NCI-H2196 (cell line): ENCODE data around the gene MATN3.
"Not testable (repeated sequence)": the region's sequence is repeated elsewhere in the genome, so short reads cannot be mapped to it uniquely, and the experiment has no call there.

Source experiments
- DNase-seq: peaks from one replicate; lab custom pipeline; 2025; ENCODE audit not compliant: unreplicated experiment; lab: John Stamatoyannopoulos, UW

Gene MATN3, protein sequence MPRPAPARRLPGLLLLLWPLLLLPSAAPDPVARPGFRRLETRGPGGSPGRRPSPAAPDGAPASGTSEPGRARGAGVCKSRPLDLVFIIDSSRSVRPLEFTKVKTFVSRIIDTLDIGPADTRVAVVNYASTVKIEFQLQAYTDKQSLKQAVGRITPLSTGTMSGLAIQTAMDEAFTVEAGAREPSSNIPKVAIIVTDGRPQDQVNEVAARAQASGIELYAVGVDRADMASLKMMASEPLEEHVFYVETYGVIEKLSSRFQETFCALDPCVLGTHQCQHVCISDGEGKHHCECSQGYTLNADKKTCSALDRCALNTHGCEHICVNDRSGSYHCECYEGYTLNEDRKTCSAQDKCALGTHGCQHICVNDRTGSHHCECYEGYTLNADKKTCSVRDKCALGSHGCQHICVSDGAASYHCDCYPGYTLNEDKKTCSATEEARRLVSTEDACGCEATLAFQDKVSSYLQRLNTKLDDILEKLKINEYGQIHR

DNA sequence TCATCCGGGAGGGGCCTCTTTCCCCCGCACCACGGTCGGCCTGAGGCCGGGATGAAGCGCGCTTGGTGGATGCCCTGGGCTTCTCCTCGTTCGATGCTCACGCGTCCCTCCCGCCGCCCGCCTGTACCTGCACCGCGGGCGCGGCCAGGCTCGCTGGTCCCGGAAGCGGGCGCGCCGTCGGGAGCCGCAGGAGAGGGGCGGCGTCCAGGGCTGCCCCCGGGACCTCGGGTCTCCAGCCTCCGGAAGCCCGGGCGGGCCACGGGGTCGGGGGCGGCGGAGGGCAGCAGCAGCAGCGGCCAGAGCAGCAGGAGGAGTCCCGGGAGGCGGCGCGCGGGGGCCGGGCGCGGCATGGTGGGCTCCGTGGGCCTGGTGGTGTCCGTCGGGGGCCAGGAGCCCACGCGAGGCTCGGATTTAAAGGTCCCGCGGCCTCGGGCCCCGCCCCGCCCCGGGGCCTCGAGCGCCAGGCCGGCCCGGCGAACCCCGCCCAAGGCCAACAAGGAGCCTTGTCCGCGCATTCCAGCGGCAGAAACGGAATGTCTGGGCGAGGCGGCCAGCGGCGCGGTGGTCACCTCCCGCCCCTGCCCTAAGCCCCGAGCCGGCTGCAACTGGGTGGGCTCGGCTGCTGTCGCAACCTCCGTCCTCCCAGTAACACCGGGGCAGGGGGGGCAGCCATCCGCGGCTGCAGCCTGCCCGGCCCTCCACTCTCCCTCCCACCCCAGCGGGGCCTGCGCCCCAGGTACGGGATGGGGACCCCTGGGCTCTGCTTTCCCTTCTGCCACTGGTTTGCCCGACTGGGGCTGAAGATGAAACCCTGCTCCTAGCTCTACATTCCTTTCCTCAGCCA, at the start of gene MATN3:
Gene MATN3 (minus strand): TSS at position 387 of the 844 bp plus-strand sequence. CDS start 37 bp downstream, at position 350.
- no peak for DNase-seq

DNA sequence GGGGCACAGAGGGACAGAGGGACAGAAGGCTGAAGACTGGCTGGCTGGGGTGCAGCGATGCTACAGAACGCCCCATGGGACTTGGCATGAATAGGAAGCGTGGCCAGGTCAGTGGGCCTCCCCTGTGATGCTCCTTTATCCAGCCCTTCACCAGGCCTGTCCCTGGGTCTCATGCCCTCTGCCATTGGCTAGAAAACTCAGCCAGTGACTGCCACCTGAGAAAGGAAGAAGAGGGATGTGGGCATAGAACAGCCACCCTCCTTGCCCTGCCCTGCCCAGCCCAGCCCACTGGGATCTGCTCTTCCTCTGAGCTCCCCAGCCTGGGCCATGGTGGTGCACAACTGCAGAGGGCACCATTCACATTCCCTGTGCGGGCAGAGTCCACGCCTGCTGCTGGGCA, 49.5 kb upstream of the MATN3 start:
- no peak for DNase-seq

DNA sequence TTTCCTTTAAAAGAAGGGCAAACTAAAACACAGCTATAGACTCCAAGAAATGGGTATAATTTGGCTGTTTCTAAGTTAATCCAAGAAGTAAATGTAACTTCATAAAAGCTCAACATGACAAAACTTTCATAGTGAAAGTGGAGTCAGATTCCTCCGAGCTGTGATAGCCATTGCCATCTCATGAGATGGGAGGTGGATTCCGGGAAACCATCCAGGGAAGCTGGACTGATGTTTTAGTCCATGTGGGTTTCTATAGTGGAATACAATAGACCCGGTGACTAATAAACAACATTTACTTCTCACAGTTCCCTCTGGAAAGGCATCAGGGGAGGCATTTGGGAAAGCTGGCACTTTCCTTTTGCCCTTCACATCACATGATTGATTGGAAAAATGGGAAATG, 49.0 kb upstream of the MATN3 start:
- DNase-seq = no peak

DNA sequence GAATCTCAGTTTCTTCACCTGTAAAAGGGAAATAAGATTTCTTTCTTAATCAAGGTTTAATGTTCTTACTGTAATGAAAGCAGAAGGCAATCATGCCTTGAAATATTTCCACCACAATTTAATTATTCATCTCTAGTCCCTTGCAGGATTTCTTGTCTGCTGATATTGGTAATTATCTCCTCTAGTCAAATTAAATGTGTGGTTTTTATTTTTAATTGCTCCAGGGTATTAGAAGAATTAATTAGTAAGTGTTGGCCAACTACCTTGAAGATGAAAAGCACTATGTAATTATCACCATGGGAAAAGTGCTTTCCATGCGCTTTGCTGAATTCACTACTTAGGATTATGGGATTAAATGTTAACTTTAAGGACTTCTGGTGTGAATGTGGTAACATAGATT, 47.6 kb upstream of the MATN3 start:
- DNase-seq = no peak

DNA sequence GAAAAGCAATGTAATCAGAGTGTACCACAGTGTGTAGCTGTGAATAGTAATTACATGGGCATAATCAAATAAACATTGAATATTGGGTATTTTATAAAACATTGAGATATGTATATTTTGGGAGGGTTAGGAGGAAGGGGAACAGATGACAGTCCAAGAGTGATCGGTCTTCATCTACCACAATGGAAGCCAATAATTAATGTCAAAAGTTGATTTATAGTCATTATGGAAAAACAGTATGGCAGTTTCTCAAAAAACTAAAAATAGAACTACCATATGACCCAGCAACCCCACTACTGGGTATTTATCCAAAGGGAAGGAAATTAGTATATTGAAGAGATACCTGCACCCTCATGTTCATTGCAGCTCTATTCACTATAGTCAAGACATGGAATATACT, 44.8 kb upstream of the MATN3 start:
- no peak for DNase-seq

DNA sequence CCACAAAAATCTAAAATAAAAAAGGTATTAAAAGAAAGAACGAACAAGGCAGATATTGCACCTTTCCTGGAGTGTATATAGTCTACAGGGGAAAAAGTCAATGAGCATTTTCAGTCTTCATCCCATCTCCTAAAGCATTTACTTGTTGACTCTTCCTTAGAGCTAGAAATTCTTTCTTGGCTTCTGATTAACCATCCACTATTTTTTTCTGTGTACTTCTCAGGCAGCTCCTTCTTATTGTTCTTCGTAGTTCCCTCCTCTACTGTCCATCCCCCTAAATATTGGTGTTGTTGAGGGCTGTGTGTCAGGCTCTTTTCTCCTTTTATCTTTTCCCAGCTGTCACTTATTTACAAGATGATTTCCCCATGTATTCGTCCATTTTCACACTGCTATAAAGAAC, 42.5 kb upstream of the MATN3 start:
- DNase-seq = no peak

DNA sequence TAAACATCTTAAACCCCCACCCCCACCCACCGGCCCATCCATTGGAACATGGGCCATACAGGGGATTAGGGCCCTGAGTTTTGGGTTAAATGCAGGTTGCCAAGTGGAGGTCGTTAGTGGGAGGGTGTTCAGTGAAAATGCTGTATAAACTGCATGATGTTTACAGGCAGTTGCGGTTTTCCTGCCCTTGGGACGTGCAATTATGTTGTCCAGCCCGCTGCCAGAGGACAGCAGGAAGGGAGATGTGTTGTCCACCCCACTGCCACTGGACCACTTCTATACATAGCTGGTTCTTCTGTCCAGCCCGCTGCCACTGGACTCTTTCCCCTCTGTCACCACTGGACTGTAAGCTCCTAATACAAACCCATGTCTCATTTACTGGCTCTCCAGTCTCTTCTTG, 41.7 kb upstream of the MATN3 start:
- no peak for DNase-seq

DNA sequence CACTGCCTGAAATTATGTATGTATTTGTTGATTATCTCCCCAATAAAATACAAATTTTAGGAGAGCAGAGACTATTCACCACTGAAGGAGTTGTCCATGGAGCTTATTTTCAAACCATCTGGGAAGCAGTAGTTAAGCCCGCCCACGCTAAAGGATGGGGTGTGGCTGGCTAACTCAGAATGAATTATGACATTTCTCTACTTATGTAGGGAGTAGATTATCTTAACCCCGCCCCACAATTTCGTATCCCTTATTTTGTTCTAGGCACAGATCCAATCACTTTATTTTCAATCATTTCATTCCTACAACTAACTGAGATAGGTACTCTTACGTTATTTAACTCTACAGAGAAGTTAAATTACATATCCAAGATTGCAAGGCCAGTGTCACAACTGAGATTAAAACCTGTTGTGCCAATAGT, 40.4 kb upstream of the MATN3 start:
- peak; percentile 45 for DNase-seq

DNA sequence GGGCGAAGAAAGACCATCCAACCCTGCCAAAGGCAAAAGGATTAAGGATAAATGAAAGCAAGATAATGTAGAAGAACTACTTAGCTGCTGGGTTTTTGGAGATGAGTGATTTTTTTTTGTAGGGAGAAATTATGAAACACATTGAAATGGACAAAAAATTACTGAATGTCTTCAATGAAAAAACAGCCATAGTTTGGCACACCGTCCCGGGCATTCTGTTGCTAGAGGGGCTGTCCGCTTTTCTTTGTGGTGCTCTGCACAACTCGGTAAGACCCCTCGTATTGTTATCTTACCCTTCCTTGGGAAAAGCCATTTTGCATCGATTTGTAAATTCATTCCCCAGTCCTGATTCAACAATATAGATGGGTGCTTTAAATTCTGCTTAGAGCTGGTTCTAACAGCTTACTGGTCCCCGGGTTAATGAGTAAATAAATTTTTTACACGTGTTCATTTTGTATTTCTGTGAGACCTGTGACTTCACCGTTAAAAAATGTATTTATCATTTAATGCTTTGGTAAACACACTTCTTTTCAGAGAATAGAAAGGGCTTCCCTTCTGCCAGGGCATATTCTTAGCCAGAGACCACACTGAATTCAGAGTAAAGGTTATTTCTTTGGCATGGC, 39.9 kb upstream of the MATN3 start:
- DNase-seq = peak; percentile 23

DNA sequence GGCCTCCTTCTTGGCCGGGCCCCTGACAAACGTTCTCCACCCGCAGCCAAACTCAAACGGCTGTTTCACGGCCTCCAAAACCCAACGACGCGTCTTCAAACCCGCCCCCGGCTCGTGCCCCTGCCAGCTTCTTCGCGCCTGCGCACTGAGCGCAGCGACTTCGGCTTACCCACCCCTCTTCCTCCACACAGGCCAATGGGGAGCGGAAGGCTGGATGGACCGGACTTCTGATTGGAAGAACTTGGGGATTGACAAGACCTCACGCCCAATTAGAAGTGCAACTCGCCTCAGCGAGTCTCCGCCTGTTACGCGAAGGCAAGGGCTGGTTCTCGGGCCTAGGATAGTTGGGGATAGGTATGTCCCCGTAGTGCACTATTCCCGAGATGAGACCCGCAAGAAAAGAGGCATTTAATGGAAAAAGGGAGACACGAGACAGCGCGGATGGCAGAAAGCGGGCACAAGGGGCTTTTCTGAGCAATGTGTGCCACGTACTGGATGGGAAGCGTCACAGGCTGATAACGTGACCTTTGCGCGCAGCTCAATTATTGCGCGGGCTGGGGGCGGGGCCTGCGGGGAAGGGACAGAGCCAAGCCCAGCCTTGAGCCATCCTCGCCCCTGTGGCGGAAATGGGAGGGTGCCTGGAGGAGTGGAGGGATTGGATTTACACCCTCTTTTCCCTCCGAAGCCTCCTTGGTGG, 39.2 kb upstream of the MATN3 start, which contains the start of gene LAPTM4A:
Gene LAPTM4A (minus strand): TSS at position 97 of the 697 bp plus-strand sequence. CDS start 108 bp downstream, outside the sequence.
- peak; percentile 99 for DNase-seq

DNA sequence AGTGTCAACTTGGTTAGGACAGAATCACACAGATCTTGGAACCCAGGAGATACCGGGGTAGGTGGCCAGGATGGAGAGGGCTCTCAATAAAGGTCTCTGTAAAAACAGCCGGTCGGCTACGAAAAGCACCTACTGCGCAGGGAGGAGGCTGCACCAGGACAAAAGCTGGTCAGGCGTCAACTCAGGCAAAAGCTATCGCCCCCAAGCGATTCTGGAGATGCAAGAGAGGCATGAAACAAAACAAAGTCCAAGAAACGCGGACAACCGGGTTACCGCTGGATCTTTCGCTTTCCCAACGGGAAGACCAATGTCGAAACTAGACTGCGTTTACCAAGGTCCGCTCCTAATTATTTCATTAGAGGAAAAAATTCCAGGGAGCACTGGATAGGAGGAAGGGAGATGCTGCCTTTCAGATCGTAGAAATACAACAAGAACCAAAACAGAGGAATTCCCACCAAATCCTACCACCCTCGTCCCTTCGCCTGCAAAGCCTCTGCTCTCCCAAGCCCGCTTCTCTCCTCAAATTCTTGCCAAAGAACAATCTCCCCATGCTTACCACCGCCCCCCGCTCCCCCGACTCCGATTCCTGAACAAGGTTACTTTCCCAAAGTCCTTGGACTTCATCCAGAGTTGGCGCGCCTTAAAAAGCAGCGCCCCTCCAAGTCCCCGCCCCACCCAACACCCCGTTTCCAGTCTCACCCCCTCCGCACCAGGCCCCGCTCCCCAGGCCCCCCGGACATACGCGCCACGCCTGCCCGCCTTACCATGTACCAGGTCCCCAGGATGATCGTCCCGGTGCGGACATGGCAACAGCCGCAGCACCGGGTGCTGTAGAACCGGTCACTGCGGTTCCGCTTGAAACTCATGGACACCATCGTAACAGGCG, 38.4 kb upstream of the MATN3 start:
- peak; percentile 36 for DNase-seq

DNA sequence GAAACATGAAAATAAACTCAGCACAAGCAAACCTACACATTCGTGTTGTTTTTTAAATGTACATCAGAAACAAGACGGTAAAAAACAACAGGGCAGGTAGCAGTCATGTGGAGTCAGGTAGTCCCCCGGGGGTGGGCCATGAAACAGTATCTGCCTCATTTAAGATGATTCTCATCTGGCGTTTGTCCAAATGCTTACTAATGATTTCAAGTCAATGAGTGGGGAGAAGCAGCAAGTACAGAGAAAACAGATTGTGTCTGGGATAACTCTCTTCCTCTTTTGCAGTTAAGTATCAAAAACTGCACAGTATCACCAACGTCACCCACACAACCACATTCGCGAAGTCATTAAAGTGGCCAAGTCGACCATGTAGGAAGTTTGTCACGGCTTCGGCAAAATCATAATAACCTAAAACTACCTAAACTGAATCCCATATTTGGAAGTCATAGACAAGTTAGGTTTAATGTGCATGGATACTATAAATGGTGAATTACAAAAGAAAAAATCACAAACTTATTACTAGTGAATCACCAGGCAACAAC, 37.7 kb upstream of the MATN3 start:
- no peak for DNase-seq

DNA sequence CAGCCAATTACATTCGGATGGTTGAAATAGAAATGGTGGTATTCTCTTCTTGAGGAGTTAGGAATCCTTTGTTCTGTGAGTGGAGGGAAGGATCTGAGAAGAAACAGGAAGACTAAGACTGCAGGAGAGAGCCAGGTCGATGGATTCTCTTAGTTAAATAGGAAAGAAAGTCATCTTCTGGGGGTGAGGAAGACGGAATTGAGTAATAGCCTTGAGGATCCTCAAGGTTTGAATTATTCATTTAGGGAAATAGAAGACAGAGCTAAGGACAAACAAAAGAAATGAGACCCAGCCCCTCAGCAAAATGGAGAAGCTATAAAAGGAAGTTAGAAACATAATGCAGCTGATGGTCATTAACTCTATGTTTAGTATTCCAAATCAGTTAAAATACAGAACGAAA, 37.2 kb upstream of the MATN3 start:
- DNase-seq = no peak

DNA sequence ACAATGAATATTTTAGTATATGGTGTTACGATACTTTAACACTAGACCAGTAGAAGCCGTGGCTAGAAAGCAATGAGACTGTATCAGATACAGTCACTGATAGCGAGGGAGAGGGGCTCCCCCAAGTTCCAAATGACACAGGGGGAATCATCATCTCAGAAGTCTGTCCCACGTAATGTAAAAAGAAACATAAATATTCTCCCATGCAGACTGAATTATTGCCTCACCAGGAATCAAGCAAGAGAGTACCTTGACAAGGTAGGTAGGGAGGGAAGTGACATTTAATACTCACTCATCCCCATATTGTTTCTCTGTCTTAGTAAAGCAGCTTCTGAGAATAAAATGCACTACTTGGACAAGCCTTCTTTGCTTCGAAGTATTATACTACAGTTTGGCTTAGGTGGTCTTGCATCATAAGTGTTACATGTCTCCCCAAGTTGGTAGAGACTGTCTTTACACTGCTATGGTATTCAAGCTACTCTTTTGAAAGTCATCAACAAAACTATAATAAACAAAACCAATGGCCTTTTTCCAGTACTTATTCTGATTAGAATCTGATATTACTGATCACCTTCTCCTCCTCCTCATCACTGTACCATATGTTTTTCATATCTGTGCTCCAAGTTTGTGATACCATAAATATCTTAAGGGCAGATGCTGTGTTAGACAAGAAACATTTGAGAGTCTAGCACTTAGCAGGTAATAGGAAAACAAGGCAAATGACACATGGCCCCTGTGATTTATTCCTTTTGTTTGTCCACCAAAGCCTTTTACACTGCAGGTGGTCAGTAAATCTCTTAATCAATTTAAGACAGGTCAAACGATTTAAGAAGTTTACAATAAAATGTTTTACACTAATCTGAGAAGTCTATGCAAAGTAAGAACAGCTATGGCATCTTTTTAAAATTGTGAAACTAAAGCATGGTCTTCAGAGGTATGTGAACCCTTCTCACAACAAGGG, 36.3 kb upstream of the MATN3 start:
- no peak for DNase-seq

DNA sequence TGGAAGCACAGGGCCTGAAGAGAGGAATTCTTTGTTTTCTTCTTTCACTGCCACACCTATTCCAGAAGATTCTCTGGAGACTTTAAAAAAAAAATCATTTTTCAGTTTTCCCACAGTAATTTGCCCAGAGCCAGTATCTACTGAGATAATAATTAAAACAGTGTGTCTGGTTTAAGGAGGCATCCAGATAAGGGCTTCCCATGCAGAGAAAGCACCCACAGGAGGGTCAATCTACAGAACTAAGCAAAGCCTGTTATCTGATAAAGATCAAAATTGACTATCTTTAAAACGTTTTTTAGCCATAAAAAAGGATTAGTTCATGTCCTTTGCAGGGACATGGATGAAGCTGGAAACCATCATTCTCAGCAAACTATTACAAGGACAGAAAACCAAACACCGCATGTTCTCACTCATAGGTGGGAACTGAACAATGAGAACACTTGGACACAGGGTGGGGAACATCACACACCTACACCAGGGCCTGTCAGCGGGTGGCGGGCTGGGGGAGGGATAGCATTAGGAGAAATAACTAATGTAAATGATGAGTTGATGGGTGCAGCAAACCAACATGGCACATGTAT, 33.3 kb upstream of the MATN3 start:
- DNase-seq = not testable (repeated sequence)

DNA sequence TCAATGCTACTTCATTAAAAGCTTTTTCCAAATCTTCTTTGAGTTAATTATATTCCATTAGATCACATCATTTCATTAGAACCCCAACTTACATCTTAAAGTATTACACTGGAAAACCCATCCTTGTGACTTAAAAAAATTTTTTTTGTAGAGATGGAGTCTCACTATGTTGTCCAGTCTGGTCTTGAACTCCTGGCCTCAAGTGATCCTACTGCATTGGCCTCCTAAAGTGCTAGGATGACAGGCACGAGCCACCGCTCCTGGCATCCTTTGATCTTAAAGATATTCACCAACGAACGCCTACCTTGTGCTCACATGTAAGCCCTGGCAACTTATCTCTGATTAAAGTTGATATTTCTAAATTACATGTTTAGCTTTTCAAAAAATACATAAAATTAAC, 32.3 kb upstream of the MATN3 start:
- no peak for DNase-seq

DNA sequence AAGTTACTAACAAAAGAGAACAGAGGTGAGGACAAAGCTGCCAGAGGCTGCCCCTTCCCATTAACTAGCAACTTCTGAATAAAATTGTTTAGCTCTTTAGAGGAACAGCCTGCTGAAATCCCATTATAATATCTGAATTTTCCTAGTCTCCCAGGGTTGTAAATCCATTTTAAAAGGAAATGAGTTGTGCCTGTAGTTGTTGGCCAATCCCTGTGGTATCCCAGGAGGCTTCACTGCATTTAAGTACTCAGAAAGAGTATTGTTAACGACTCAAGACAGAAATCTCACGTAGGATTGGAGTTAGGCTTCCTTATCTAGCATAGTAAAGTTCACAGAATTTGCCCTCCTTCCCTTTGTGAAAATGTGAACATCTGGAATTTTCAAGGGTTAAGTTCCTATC, 30.1 kb upstream of the MATN3 start:
- no peak for DNase-seq
